Esophagus squamous epithelium (tissue), 5 donors: ENCODE measurements around the gene WWOX. TPM values are rescaled to one million over a fixed set of nuclear protein-coding genes. Genes with fewer than 3 reads are reported as not detected.

Source experiments
- DNase-seq: peaks from one replicate; lab custom pipeline; 2025; lab: John Stamatoyannopoulos, UW
- H3K27ac ChIP-seq, 4 donors: fragments of 200-600 bp; sonication (generic); one replicate each; pipeline ENCODE4 v1.5.1; 2016 to 2019; ENCODE audit warnings: mild to moderate bottlenecking in 1 of 4
- H3K27me3 ChIP-seq, 4 donors: fragments of 200-600 bp; sonication (generic); 1 replicate in 3 of 4; 2 replicates in 1 of 4; pipeline versions ENCODE4 v1.5.1 to v1.6.0; 2017 to 2021; ENCODE audit warnings: antibody characterized with exemption in 1 of 4
- H3K36me3 ChIP-seq, 3 donors: fragments of 200-600 bp; sonication (generic); one replicate each; pipeline ENCODE4 v1.5.1; 2016 to 2019
- H3K4me1 ChIP-seq, 3 donors: fragments of 200-600 bp; sonication (generic); one replicate each; pipeline ENCODE4 v1.5.1; 2017 to 2019
- H3K4me3 ChIP-seq, 4 donors: fragments of 200-600 bp; sonication (generic); 1 replicate in 3 of 4; 2 replicates in 1 of 4; pipeline ENCODE4 v1.5.1; 2016 to 2019; ENCODE audit warnings: mild to moderate bottlenecking in 2 of 4, moderate library complexity in 1 of 4
- H3K9me3 ChIP-seq, 3 donors: fragments of 200-600 bp; sonication (generic); one replicate each; pipeline ENCODE4 v1.5.1; 2016 to 2019
- CTCF ChIP-seq, 6 experiments: fragments of 450-650 bp in 4 of 6; fragments of 200-600 bp in 2 of 6; sonication (generic) in 2 of 6; IDR thresholded peaks; one replicate each; pipeline ENCODE4 v1.5.1; 2016 to 2019; ENCODE audit warnings: antibody characterized with exemption in 6 of 6, mild to moderate bottlenecking in 4 of 6, moderate library complexity in 4 of 6
- POLR2A ChIP-seq, 4 donors: fragments of 450-650 bp; IDR thresholded peaks; one replicate each; pipeline ENCODE4 v1.6.1; 2017; ENCODE audit warnings: antibody characterized with exemption in 4 of 4, mild to moderate bottlenecking in 4 of 4, moderate library complexity in 3 of 4
- WGBS, 2 donors: methylation state at CpG; one replicate each; pipeline ENCODE4 v1.1.5; 2018; 5-methylcytosine and 5-hydroxymethylcytosine counted together
- intact Hi-C: fragments of 100-400 bp; cut with DNase I; formaldehyde crosslinking; loops from one replicate; pipeline ENCODE4 v1.15.0; 2022
- total RNA-seq, 4 donors: library from RNA; depleted of rRNA; stranded (reverse); fragments of >200 nt; gene quantifications; one replicate each; pipeline ENCODE4 v1.1.0, GENCODE V29; 2016
- donor health status: DM: yes; HTN: yes; CAD: no.

WWOX gene
- total RNA-seq, 4 donors from 2014 or later = 20.9 to 31.1 (median 27.5) TPM

- intact Hi-C loops = no loop called here
- no peak for DNase-seq
- H3K27me3 ChIP-seq = no peaks in the 10 kb centered on the region
- WGBS, 2 donors = 70 to 78% methylated on average over 6 of the region's 6 CpGs
- TF ChIP-seq POLR2A (IDR thresholded peaks at IDR 0.05) (no peak), CTCF (IDR thresholded peaks at IDR 0.05) (no peak)
- H3K9me3 ChIP-seq = no peaks in the 10 kb centered on the region
- no peaks in the 10 kb centered on the region for H3K36me3 ChIP-seq
- no peak overlapping the region for H3K4me3 ChIP-seq
- no peak overlapping the region for H3K27ac ChIP-seq
- no peaks in the 10 kb centered on the region for H3K4me1 ChIP-seq
Measured at GRCh38 chr16:78794581-78795250, 695.3 kb downstream of the WWOX start.

GRCh38 chr16:78795433-78795832, 696.0 kb downstream of the WWOX start:
- intact Hi-C loops = no loop called here
- Histone ChIP-seq H3K36me3 (no peaks in the 10 kb centered on the region), H3K4me1 (no peaks in the 10 kb centered on the region), H3K9me3 (no peaks in the 10 kb centered on the region), H3K27ac (no peak overlapping the region), H3K4me3 (no peak overlapping the region), H3K27me3 (no peaks in the 10 kb centered on the region)
- WGBS, 2 donors = 83 to 89% methylated on average over 1 of the region's 1 CpG
- no peak for DNase-seq
- TF ChIP-seq POLR2A (IDR thresholded peaks at IDR 0.05) (no peak), CTCF (IDR thresholded peaks at IDR 0.05) (no peak)

GRCh38 chr16:78796221-78796866, 696.9 kb downstream of the WWOX start:
- no peaks in the 10 kb centered on the region for H3K36me3 ChIP-seq
- no peak for DNase-seq
- no peaks in the 10 kb centered on the region for H3K4me1 ChIP-seq
- H3K27me3 ChIP-seq = no peaks in the 10 kb centered on the region
- 61 to 67% methylated on average over 3 of the region's 3 CpGs for WGBS, 2 donors
- TF ChIP-seq CTCF (IDR thresholded peaks at IDR 0.05) (no peak), POLR2A (IDR thresholded peaks at IDR 0.05) (no peak)
- intact Hi-C loops = no loop called here
- no peak overlapping the region for H3K27ac ChIP-seq
- H3K9me3 ChIP-seq = no peaks in the 10 kb centered on the region
- H3K4me3 ChIP-seq = no peak overlapping the region

GRCh38 chr16:78799429-78799828, 700.0 kb downstream of the WWOX start:
- no peaks in the 10 kb centered on the region for H3K36me3 ChIP-seq
- no peak for DNase-seq
- H3K4me1 ChIP-seq = no peaks in the 10 kb centered on the region
- no peaks in the 10 kb centered on the region for H3K9me3 ChIP-seq
- no peak for TF ChIP-seq CTCF (IDR thresholded peaks at IDR 0.05)
- TF ChIP-seq POLR2A (IDR thresholded peaks at IDR 0.05) = no peak
- H3K27ac ChIP-seq = no peak overlapping the region
- H3K27me3 ChIP-seq = no peaks in the 10 kb centered on the region
- no peak overlapping the region for H3K4me3 ChIP-seq
- intact Hi-C loops = no loop called here
- 67 to 85% methylated on average over 4 to 5 of the region's 5 CpGs for WGBS, 2 donors

- 78 to 86% methylated on average over 3 of the region's 3 CpGs for WGBS, 2 donors
- Histone ChIP-seq H3K9me3 (no peaks in the 10 kb centered on the region), H3K27ac (no peak overlapping the region), H3K4me1 (no peaks in the 10 kb centered on the region), H3K4me3 (no peak overlapping the region), H3K36me3 (no peaks in the 10 kb centered on the region), H3K27me3 (no peaks in the 10 kb centered on the region)
- intact Hi-C loops = no loop called here
- DNase-seq = no peak
- TF ChIP-seq POLR2A (IDR thresholded peaks at IDR 0.05) (no peak), CTCF (IDR thresholded peaks at IDR 0.05) (no peak)
Measured at GRCh38 chr16:78800523-78800922, 701.1 kb downstream of the WWOX start.
